Measurements from ENCODE around the gene BRD3.

DNA sequence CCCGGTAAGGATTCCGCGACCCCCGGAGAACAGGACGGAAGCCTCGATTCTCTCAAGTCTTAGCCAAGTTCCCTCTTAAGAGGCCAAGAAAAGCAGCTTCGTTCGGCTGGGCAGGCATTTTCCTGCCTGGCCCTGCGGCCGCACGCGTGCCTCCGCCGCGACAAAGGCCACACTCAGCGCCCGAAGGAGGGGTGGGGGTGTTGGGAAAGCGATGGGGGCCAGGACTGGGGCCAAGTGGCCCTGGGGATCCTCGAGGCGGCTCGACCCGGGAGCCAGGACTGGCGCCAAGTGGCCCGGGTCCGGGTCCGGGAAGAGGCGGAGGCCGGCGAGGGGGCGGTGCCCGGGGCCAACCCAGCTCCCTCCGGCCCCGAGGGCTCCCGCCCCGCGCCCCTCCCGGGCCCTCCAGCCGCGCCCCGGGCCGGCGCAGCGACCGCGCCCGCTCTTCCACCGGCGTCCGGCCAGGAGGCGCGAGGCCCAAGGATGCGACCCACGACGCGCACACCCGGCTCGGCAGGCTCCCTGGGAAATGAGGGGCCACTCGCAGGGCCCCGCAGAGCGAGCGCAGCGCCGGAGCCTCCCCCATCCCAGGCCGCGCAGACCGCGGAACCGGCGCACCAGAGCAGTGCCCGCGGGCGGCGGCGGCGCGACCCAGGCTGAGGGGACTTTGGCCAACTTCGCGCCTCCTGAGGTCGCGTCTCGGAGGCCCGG is 76.5 kb downstream of the BRD3 start:
- TF ChIP-seq, protein P1, sequence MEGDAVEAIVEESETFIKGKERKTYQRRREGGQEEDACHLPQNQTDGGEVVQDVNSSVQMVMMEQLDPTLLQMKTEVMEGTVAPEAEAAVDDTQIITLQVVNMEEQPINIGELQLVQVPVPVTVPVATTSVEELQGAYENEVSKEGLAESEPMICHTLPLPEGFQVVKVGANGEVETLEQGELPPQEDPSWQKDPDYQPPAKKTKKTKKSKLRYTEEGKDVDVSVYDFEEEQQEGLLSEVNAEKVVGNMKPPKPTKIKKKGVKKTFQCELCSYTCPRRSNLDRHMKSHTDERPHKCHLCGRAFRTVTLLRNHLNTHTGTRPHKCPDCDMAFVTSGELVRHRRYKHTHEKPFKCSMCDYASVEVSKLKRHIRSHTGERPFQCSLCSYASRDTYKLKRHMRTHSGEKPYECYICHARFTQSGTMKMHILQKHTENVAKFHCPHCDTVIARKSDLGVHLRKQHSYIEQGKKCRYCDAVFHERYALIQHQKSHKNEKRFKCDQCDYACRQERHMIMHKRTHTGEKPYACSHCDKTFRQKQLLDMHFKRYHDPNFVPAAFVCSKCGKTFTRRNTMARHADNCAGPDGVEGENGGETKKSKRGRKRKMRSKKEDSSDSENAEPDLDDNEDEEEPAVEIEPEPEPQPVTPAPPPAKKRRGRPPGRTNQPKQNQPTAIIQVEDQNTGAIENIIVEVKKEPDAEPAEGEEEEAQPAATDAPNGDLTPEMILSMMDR (IDR thresholded peaks at IDR 0.05; ENCODE audit: insufficient read depth, low read length, poor library complexity, severe bottlenecking), result no peak
- TF ChIP-seq EZH2phosphoT487 (conservative IDR thresholded peaks at IDR 0.05; ENCODE audit: low read length), result no peak
